Measurements from ENCODE around the gene POMC. TPM values are rescaled to one million over a fixed set of nuclear protein-coding genes. Genes with fewer than 3 reads are reported as not detected.

The POMC gene
- total and polyA plus RNA-seq, 8 donors: 0.89 to 4.6 (median 3.2) TPM; not detected in 2

DNA sequence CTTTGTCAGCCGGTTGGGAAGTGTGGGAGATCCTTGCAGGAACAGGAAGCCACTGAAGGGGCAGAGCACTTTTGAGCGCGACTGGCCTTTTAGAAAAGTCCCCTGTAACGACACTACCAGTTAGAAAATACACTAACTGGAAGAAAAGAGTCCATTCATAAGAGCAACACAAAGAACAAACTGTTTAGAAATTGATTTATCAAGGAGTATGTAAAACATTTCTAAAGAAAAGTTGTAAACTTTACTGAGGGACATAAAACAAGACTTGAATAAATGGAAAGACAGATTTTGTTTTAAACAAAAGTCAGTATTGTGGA is 29.8 kb upstream of the POMC start:
- no peak for TF ChIP-seq POLR2A (IDR thresholded peaks at IDR 0.05)
- TF ChIP-seq POLR2AphosphoS5 (IDR thresholded peaks at IDR 0.05): no peak
- TF ChIP-seq EP300 (IDR thresholded peaks at IDR 0.05): no peak
- TF ChIP-seq, protein P1, sequence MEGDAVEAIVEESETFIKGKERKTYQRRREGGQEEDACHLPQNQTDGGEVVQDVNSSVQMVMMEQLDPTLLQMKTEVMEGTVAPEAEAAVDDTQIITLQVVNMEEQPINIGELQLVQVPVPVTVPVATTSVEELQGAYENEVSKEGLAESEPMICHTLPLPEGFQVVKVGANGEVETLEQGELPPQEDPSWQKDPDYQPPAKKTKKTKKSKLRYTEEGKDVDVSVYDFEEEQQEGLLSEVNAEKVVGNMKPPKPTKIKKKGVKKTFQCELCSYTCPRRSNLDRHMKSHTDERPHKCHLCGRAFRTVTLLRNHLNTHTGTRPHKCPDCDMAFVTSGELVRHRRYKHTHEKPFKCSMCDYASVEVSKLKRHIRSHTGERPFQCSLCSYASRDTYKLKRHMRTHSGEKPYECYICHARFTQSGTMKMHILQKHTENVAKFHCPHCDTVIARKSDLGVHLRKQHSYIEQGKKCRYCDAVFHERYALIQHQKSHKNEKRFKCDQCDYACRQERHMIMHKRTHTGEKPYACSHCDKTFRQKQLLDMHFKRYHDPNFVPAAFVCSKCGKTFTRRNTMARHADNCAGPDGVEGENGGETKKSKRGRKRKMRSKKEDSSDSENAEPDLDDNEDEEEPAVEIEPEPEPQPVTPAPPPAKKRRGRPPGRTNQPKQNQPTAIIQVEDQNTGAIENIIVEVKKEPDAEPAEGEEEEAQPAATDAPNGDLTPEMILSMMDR (IDR thresholded peaks at IDR 0.05): no peak
- H3K9me3 ChIP-seq: no peaks in the 10 kb centered on the region
- intact Hi-C loops (cut with DNase I; ENCODE audit: low total_unique reads): no loop called here
- H3K4me3 ChIP-seq: no peak overlapping the region
- no peaks in the 10 kb centered on the region for H3K36me3 ChIP-seq
- H3K27ac ChIP-seq: no peak overlapping the region
- H3K4me1 ChIP-seq: peaks cover 0 to 8% (median 4%) of the 10 kb centered on the region in 4 donors
- DNase-seq: no peak
- WGBS, 5 donors: 39 to 53% (median 40%) methylated on average over 4 of the region's 4 CpGs
- no peaks in the 10 kb centered on the region for H3K27me3 ChIP-seq

DNA sequence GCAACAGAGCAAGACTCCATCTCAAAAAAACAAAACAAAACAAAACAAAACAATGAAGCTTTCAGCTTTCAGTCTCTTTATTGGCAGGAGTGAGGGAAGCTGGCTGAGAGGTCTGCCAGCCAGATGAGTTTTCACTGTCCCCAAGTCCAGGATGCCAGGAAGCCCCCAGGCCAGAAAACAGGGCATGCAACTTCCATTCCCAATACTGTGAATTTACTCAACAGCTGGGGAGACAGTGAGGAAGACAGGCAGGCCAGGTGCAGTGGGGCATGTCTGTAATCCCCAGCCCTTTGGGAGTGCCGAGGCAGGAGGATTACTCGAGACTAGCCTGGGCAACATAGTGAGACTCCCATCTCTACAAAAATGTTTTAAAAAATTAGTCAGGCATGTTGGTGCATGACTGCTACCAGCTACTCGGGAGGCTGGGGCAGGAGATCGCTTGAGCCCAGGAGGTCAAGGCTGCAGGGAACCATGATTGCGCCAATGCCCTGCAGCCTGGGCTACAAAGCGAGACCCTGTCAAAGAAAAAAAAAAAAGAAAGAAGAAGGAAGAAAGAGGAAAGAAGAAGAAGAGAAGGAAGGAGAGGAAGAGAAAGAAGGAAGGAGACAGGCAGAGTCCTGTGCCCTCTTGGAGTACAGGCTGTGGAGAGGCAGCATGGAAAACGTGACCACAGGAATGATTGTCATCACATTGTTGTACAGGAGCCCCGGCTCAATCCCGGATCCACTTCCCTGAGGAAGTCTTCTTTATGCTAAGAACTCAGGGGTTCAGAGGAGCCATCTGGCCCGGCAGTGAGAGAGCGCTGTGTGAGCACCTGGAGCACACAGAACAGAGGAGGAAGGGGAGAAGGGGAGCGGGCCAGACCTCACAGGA is 29.2 kb upstream of the POMC start:
- no peaks in the 10 kb centered on the region for H3K9me3 ChIP-seq
- H3K4me3 ChIP-seq: no peak overlapping the region
- intact Hi-C loops (cut with DNase I; ENCODE audit: low total_unique reads): no loop called here
- H3K36me3 ChIP-seq: no peaks in the 10 kb centered on the region
- TF ChIP-seq EP300 (IDR thresholded peaks at IDR 0.05) (no peak), POLR2A (IDR thresholded peaks at IDR 0.05) (no peak), POLR2AphosphoS5 (IDR thresholded peaks at IDR 0.05) (no peak)
- TF ChIP-seq, protein P1 (IDR thresholded peaks at IDR 0.05): no peak
- no peak for DNase-seq
- no peak overlapping the region for H3K27ac ChIP-seq
- no peaks in the 10 kb centered on the region for H3K27me3 ChIP-seq
- WGBS, 5 donors: 58 to 67% (median 61%) methylated on average over 12 of the region's 12 CpGs
- peaks cover 0 to 8% (median 4%) of the 10 kb centered on the region in 4 donors for H3K4me1 ChIP-seq

DNA sequence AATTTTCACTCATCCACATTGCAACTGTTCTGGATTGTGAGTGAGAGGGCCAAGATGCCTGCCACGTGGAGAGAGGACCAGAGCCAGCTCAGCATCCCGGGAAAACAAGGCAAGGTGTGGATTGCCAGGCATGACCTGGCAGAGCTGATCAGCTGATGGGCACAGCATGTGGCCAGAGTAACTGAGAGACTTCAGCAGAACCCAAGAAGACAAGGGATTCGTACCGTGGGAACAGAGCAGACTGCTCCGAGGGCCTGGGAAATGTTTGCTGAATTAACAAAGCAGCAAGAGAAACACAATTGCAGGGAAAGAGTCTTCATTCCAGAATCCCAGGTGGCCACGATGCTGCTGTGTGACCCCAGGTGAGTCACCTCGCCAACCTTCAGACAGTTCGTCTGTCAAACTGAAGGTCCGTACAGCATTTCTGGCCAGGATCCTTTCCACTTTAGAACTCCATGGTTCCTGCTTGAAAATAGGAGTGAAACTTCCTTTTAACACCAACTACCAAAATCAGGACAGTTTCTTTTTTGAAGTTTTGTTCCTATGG is 26.3 kb upstream of the POMC start:
- H3K4me3 ChIP-seq: no peak overlapping the region
- no peak for DNase-seq
- H3K9me3 ChIP-seq: no peaks in the 10 kb centered on the region
- WGBS, 5 donors: 74 to 83% (median 77%) methylated on average over 9 of the region's 9 CpGs
- H3K27ac ChIP-seq: no peak overlapping the region
- H3K27me3 ChIP-seq: no peaks in the 10 kb centered on the region
- intact Hi-C loops (cut with DNase I; ENCODE audit: low total_unique reads): no loop called here
- H3K4me1 ChIP-seq: peaks cover 0 to 8% (median 4%) of the 10 kb centered on the region in 4 donors
- TF ChIP-seq, protein P1 (IDR thresholded peaks at IDR 0.05): no peak
- no peak for TF ChIP-seq EP300 (IDR thresholded peaks at IDR 0.05)
- TF ChIP-seq POLR2AphosphoS5 (IDR thresholded peaks at IDR 0.05): no peak
- no peak for TF ChIP-seq POLR2A (IDR thresholded peaks at IDR 0.05)
- H3K36me3 ChIP-seq: no peaks in the 10 kb centered on the region

DNA sequence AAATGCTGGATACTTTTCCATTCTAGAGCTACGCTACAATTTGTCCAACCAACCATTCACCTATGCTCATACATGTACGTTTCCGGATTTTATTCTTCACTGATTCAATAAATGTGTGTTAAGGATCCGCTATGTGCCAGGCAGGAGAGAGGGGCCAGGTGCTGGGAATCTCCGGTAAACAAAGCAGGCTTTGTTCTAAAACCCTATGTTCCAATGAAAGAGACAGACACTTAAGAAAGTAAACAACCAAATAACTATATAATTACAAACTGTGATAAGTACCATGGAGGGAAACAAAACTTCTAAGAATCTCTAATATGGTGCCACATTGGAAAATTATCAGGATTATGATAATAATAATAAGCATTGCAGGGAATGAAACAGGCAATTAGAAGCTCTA is 22.2 kb upstream of the POMC start:
- no peak overlapping the region for H3K4me3 ChIP-seq
- intact Hi-C loops (cut with DNase I; ENCODE audit: low total_unique reads): no loop called here
- no peaks in the 10 kb centered on the region for H3K4me1 ChIP-seq
- H3K27ac ChIP-seq: no peak overlapping the region
- DNase-seq: no peak
- TF ChIP-seq EP300 (IDR thresholded peaks at IDR 0.05): no peak
- no peaks in the 10 kb centered on the region for H3K27me3 ChIP-seq
- no peaks in the 10 kb centered on the region for H3K9me3 ChIP-seq
- H3K36me3 ChIP-seq: no peaks in the 10 kb centered on the region
- 43 to 65% (median 47%) methylated on average over 5 of the region's 5 CpGs for WGBS, 5 donors

DNA sequence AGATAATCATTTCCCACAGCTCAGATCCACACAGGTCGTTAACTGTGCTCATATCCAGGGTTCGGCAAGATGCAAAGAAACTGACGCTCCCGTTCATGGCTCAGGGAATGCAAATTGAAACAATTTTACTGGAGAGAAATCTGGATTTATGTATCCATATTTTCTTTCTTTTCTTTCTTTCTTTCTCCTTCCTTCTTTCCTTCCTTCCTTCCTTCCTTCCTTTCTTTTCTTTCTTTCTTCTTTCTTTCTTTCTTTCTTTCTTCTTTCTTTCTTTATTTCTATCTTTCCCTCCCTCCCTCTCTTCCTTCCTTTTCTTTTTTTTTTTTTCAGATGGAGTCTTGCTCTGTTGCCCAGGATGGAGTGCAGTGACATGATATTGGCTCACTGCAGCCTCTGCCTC is 20.0 kb upstream of the POMC start:
- no peaks in the 10 kb centered on the region for H3K4me1 ChIP-seq
- H3K36me3 ChIP-seq: no peaks in the 10 kb centered on the region
- WGBS, 5 donors: 78 to 94% (median 85%) methylated on average over 4 of the region's 4 CpGs
- H3K27ac ChIP-seq: no peak overlapping the region
- no peak overlapping the region for H3K4me3 ChIP-seq
- H3K27me3 ChIP-seq: no peaks in the 10 kb centered on the region
- no peaks in the 10 kb centered on the region for H3K9me3 ChIP-seq
- intact Hi-C loops (cut with DNase I; ENCODE audit: low total_unique reads): no loop called here
- TF ChIP-seq POLR2AphosphoS5 (IDR thresholded peaks at IDR 0.05) (no peak), EP300 (IDR thresholded peaks at IDR 0.05) (no peak), POLR2A (IDR thresholded peaks at IDR 0.05) (no peak)
- TF ChIP-seq, protein P1 (IDR thresholded peaks at IDR 0.05): no peak
- no peak for DNase-seq
